DOHH2 (cell line): ENCODE measurements around the gene MYCN.

ENCODE experiments used
- H3F3A ChIP-seq: fragments of 200-600 bp; sonication (generic), shearing (Covaris generic); 2 replicates; pipeline ENCODE4 v1.6.0; 2016; ENCODE audit warnings: antibody characterized with exemption, mild to moderate bottlenecking; ENCODE audit not compliant: control insufficient read depth, insufficient read depth
- H3K27ac ChIP-seq: fragments of 200-600 bp; sonication (generic); 2 replicates; pipeline ENCODE4 v1.5.1; 2014; ENCODE audit warnings: low read depth, mild to moderate bottlenecking, low read length, moderate library complexity
- H3K27me3 ChIP-seq: fragments of 200-600 bp; sonication (generic); 2 replicates; pipeline ENCODE4 v1.6.1; 2014; ENCODE audit warnings: mild to moderate bottlenecking, low read length, mixed read lengths; ENCODE audit not compliant: control insufficient read depth
- H3K36me3 ChIP-seq: fragments of 200-600 bp; sonication (generic); 2 replicates; pipeline ENCODE4 v1.6.1; 2014; ENCODE audit warnings: mild to moderate bottlenecking, low read length, moderate library complexity, mixed read lengths; ENCODE audit not compliant: control insufficient read depth
- H3K4me1 ChIP-seq: fragments of 200-600 bp; sonication (generic); 2 replicates; pipeline ENCODE4 v1.6.1; 2014; ENCODE audit warnings: mild to moderate bottlenecking, low read length, mixed read lengths; ENCODE audit not compliant: control insufficient read depth
- H3K4me2 ChIP-seq: fragments of 200-600 bp; sonication (generic); 2 replicates; pipeline ENCODE4 v1.6.0; 2014; ENCODE audit warnings: mild to moderate bottlenecking, low read length, moderate library complexity
- H3K4me3 ChIP-seq: fragments of 200-600 bp; sonication (generic); 2 replicates; pipeline ENCODE4 v1.5.1; 2014; ENCODE audit warnings: mild to moderate bottlenecking, low read length, mixed read lengths
- H3K79me2 ChIP-seq: fragments of 200-600 bp; sonication (generic); 2 replicates; pipeline ENCODE4 v1.6.1; 2014; ENCODE audit warnings: mild to moderate bottlenecking, low read length, mixed read lengths; ENCODE audit not compliant: control insufficient read depth
- H3K9me2 ChIP-seq: fragments of 200-600 bp; sonication (generic); replicated peaks from 2 replicates; pipeline ENCODE4 v1.6.1; 2014; ENCODE audit warnings: mild to moderate bottlenecking, low read length, mixed read lengths; ENCODE audit not compliant: control insufficient read depth
- H3K9me3 ChIP-seq: fragments of 200-600 bp; sonication (generic); 2 replicates; pipeline ENCODE4 v1.6.1; 2014; ENCODE audit warnings: antibody characterized with exemption, low read length, mixed read lengths; ENCODE audit not compliant: control insufficient read depth, insufficient read depth
- H4K20me1 ChIP-seq: fragments of 200-600 bp; sonication (generic); 2 replicates; pipeline ENCODE4 v1.6.0; 2014; ENCODE audit warnings: low read depth, mild to moderate bottlenecking, antibody characterized with exemption, low read length, moderate library complexity; ENCODE audit not compliant: control insufficient read depth, insufficient read depth
- CTCF ChIP-seq: fragments of 200-600 bp; sonication (generic); IDR thresholded peaks from one replicate; pipeline ENCODE4 v1.5.1; 2014; ENCODE audit warnings: antibody characterized with exemption, mild to moderate bottlenecking, low read depth, low read length; ENCODE audit not compliant: poor library complexity, severe bottlenecking
- EZH2phosphoT487 ChIP-seq: fragments of 200-600 bp; sonication (generic); IDR thresholded peaks from 2 replicates; pipeline ENCODE4 v1.6.1; 2017; ENCODE audit warnings: borderline replicate concordance, mild to moderate bottlenecking, antibody characterized with exemption, low read length, moderate library complexity, mixed read lengths

MYCN gene

DNA sequence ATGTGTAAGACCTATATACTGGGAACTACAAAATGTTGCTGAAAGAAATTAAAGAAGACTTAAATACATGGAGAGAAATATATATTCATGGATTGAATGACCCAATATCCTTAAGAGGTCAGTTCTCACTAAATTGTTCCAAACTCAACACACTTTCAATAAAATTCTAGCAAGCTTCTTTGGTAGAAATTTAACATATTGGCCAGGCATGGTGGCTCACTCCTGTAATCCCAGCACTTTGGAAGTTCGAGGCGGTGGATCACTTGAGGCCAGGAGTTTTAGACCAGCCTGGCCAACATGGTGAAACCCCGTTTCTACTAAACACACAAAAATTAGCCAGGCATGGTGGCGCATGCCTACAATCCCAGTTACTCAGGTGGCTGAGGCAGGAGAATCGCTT, 33.6 kb upstream of the MYCN start:
- TF ChIP-seq EZH2phosphoT487, result no peak
- no peak for TF ChIP-seq CTCF
- Histone ChIP-seq H3K79me2 (no peaks in the 10 kb centered on the region), H3K4me3 (no peak overlapping the region), H3K27me3 (no peaks in the 10 kb centered on the region), H3K9me2 (no peaks in the 10 kb centered on the region), H3K9me3 (no peaks in the 10 kb centered on the region), H3K4me2 (no peak overlapping the region), H4K20me1 (no peaks in the 10 kb centered on the region), H3K4me1 (no peaks in the 10 kb centered on the region), H3F3A (no peaks in the 10 kb centered on the region), H3K27ac (no peak overlapping the region), H3K36me3 (no peaks in the 10 kb centered on the region)

DNA sequence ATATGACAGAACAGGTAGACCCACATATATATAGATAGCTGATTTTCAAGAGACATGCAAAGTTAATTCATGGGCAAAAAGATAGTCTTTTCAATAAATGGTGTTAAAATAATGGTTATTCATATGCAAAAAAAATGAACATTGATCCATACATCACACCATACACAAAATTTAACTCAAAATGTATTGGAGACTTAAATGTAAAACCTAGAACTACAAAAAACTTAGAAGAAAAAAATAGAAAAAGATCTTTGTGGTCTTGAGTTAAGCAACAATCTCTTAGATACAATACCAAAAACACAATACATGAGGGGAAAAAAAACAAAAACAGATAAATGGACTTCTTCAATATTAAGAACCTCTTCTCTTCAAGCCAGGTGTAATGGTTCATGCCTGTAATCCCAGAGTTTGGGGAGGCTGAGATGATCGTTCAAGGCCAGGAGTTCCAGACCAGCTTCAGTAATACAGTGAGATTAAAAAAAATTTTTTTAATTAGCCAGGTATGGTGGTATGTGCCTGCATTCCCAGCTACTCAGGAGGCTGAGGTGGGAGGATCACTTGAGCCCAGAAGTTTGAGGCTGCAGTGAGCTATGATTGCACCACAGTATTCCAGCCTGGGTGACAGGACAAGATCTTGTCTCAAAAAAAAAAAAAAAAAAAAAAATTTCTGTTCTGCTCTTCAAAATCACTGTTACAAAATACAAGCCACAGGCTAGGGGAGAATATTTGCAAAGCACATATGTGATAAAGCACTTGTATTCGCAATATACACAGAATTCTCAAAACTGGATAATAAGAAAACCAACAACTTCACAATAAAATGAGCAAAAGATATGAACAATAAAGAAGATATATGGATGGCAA, 32.7 kb upstream of the MYCN start:
- Histone ChIP-seq H3K4me2 (no peak overlapping the region), H3F3A (no peaks in the 10 kb centered on the region), H3K27ac (no peak overlapping the region), H3K27me3 (no peaks in the 10 kb centered on the region), H3K9me3 (no peaks in the 10 kb centered on the region), H3K36me3 (no peaks in the 10 kb centered on the region), H3K9me2 (no peaks in the 10 kb centered on the region), H3K4me1 (no peaks in the 10 kb centered on the region), H3K4me3 (no peak overlapping the region), H3K79me2 (no peaks in the 10 kb centered on the region), H4K20me1 (no peaks in the 10 kb centered on the region)
- TF ChIP-seq CTCF (no peak), EZH2phosphoT487 (no peak)

GRCh38 chr2:15908371-15908770, 32.0 kb upstream of the MYCN start:
- H3F3A ChIP-seq, result no peaks in the 10 kb centered on the region
- no peaks in the 10 kb centered on the region for H3K9me3 ChIP-seq
- no peak overlapping the region for H3K4me3 ChIP-seq
- no peaks in the 10 kb centered on the region for H3K36me3 ChIP-seq
- H4K20me1 ChIP-seq, result no peaks in the 10 kb centered on the region
- no peaks in the 10 kb centered on the region for H3K79me2 ChIP-seq
- no peak for TF ChIP-seq EZH2phosphoT487
- no peak for TF ChIP-seq CTCF
- H3K27ac ChIP-seq, result no peak overlapping the region
- no peaks in the 10 kb centered on the region for H3K4me1 ChIP-seq
- no peak overlapping the region for H3K4me2 ChIP-seq
- no peaks in the 10 kb centered on the region for H3K27me3 ChIP-seq
- no peaks in the 10 kb centered on the region for H3K9me2 ChIP-seq
